Ishikawa (cell line): Measurements from ENCODE around the gene SYCN.
A peak's percentile ranks its signal among the peaks of the same experiment; 100 is the strongest.
"Not testable (repeated sequence)": the region's sequence is repeated elsewhere in the genome, so short reads cannot be mapped to it uniquely, and the experiment has no call there.

ENCODE experiments used
- CEBPB ChIP-seq: IDR thresholded peaks from 2 replicates; pipeline ENCODE4 v1.6.1; 2012
- CREB1 ChIP-seq: IDR thresholded peaks from 2 replicates; pipeline ENCODE4 v1.6.1; 2012; ENCODE audit warnings: low read depth
- EGR1 ChIP-seq: IDR thresholded peaks from 2 replicates; pipeline ENCODE4 v1.6.1; 2012
- EP300 ChIP-seq: IDR thresholded peaks from 2 replicates; pipeline ENCODE4 v1.6.1; 2012; ENCODE audit warnings: borderline replicate concordance
- MAX ChIP-seq: IDR thresholded peaks from 2 replicates; pipeline ENCODE4 v1.6.1; 2012
- NFIC ChIP-seq: IDR thresholded peaks from 2 replicates; pipeline ENCODE4 v1.6.1; 2012
- RAD21 ChIP-seq: IDR thresholded peaks from 2 replicates; pipeline ENCODE4 v1.6.1; 2012; ENCODE audit warnings: low read depth
- REST ChIP-seq: IDR thresholded peaks from 2 replicates; pipeline ENCODE4 v1.6.1; 2012; ENCODE audit warnings: low read depth, mild to moderate bottlenecking
- TAF1 ChIP-seq: IDR thresholded peaks from 2 replicates; pipeline ENCODE4 v1.6.1; 2012; ENCODE audit warnings: low read depth, mild to moderate bottlenecking
- TCF12 ChIP-seq: IDR thresholded peaks from 2 replicates; pipeline ENCODE4 v1.6.1; 2012; ENCODE audit warnings: low read depth
- TEAD4 ChIP-seq: IDR thresholded peaks from 2 replicates; pipeline ENCODE4 v1.6.1; 2012
- USF1 ChIP-seq: IDR thresholded peaks from 2 replicates; pipeline ENCODE4 v1.6.1; 2012
- YY1 ChIP-seq: IDR thresholded peaks from 2 replicates; pipeline ENCODE4 v1.6.1; 2012; ENCODE audit warnings: low read depth
- ZBTB7A ChIP-seq: IDR thresholded peaks from 2 replicates; pipeline ENCODE4 v1.6.1; 2012; ENCODE audit warnings: low read depth

The SYCN gene

GRCh38 chr19:39244410-39245100 is 40.5 kb upstream of the SYCN start, which contains the start of gene IFNL3:
Gene IFNL3, minus strand, starts transcription at chr19:39245006. Its CDS starts 39 bp downstream, at chr19:39244967.
- not testable (repeated sequence) for TF ChIP-seq TEAD4, ZBTB7A, EP300

GRCh38 chr19:39240421-39240820 is 36.4 kb upstream of the SYCN start:
- TF ChIP-seq ZBTB7A (no peak), REST (no peak), RAD21 (no peak)

- TF ChIP-seq USF1 (no peak), NFIC (no peak), EP300 (no peak), ZBTB7A (no peak)
Measured at GRCh38 chr19:39238944-39239343, 34.9 kb upstream of the SYCN start.

GRCh38 chr19:39238209-39238608 is 34.1 kb upstream of the SYCN start:
- TF ChIP-seq TEAD4 = no peak
- no peak for TF ChIP-seq EP300
- TF ChIP-seq ZBTB7A = no peak
- no peak for TF ChIP-seq TAF1
- no peak for TF ChIP-seq REST
- no peak for TF ChIP-seq YY1
- TF ChIP-seq CEBPB = no peak
- no peak for TF ChIP-seq RAD21
- TF ChIP-seq MAX = no peak
- no peak for TF ChIP-seq EGR1
- no peak for TF ChIP-seq USF1
- no peak for TF ChIP-seq NFIC
- no peak for TF ChIP-seq CREB1

- TF ChIP-seq MAX (peak; percentile 65), USF1 (peak; percentile 72), ZBTB7A (no peak)
Measured at GRCh38 chr19:39237200-39238184, 33.4 kb upstream of the SYCN start.

- TF ChIP-seq ZBTB7A (no peak), RAD21 (no peak), TEAD4 (no peak), TCF12 (no peak), CEBPB (no peak), YY1 (no peak), EP300 (no peak), MAX (no peak), EGR1 (no peak)
Measured at GRCh38 chr19:39236527-39236926, 32.5 kb upstream of the SYCN start.
